BE2C (cell line): ENCODE data around the gene NFKBIE.

Source experiments
- DNase-seq: peaks from one replicate; pipeline ENCODE4 v3.0.0-alpha.2; 2020
- H3K27me3 ChIP-seq: fragments of 250-450 bp; sonication (Bioruptor Pico); 2 replicates; pipeline ENCODE4 v1.5.1; 2020; ENCODE audit warnings: mild to moderate bottlenecking
- H3K36me3 ChIP-seq: fragments of 250-450 bp; sonication (Bioruptor Pico); 2 replicates; pipeline ENCODE4 v1.5.1; 2020; ENCODE audit warnings: mild to moderate bottlenecking
- H3K4me1 ChIP-seq: fragments of 250-450 bp; sonication (Bioruptor Pico); 2 replicates; pipeline ENCODE4 v1.5.1; 2020
- H3K4me3 ChIP-seq: 2 replicates; pipeline ENCODE4 v1.5.1; 2011; ENCODE audit warnings: low read depth, low read length
- H3K9me3 ChIP-seq: fragments of 250-450 bp; sonication (Bioruptor Pico); 2 replicates; pipeline ENCODE4 v1.5.1; 2020
- TF ChIP-seq, protein P1 (sequence below): IDR thresholded peaks from 2 replicates; pipeline ENCODE4 v1.5.1; 2012; ENCODE audit warnings: mild to moderate bottlenecking, low read depth, low read length

NFKBIE gene

DNA sequence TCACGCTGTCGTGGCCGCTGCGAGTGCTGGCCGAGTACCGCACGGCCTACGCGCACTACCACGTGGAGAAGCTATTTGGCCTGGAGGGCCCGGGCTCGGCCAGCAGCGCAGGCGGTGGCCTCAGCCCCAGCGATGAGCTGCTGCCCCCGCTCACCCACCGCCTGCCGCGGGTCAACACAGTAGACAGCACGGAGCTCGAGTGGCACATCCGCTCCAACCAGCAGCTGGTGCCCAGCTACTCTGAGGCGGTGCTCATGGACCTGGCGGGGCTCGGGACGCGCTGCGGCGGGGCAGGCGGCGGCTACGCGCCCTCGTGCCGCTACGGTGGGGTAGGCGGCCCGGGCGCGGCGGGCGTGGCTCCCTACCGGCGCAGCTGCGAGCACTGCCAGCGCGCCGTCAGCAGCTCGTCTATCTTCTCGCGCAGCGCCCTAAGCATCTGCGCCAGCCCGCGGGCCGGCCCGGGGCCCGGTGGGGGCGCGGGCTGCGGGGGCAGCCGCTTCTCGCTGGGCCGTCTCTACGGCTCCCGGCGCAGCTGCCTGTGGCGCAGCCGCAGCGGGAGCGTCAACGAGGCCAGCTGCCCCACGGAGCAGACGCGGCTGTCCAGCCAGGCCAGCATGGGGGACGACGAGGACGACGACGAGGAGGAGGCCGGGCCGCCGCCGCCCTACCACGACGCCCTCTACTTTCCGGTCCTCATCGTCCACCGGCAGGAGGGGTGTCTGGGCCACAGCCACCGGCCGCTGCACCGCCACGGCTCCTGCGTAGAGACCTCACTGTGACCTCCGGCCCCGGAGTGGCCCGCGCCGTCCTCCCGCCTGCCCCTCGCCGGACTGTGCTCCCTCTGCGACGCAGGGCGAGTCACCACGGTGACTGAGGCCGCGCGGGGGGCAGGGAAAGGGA is 10.6 kb upstream of the NFKBIE start:
- TF ChIP-seq, protein P1, sequence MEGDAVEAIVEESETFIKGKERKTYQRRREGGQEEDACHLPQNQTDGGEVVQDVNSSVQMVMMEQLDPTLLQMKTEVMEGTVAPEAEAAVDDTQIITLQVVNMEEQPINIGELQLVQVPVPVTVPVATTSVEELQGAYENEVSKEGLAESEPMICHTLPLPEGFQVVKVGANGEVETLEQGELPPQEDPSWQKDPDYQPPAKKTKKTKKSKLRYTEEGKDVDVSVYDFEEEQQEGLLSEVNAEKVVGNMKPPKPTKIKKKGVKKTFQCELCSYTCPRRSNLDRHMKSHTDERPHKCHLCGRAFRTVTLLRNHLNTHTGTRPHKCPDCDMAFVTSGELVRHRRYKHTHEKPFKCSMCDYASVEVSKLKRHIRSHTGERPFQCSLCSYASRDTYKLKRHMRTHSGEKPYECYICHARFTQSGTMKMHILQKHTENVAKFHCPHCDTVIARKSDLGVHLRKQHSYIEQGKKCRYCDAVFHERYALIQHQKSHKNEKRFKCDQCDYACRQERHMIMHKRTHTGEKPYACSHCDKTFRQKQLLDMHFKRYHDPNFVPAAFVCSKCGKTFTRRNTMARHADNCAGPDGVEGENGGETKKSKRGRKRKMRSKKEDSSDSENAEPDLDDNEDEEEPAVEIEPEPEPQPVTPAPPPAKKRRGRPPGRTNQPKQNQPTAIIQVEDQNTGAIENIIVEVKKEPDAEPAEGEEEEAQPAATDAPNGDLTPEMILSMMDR, result no peak
- H3K4me3 ChIP-seq, result no peak overlapping the region
- DNase-seq, result no peak
- H3K36me3 ChIP-seq, result no peaks in the 10 kb centered on the region
- H3K27me3 ChIP-seq, result no peaks in the 10 kb centered on the region
- H3K9me3 ChIP-seq, result no peaks in the 10 kb centered on the region
- peaks cover 4% of the 10 kb centered on the region; the same call in 1 of the 2 replicates for H3K4me1 ChIP-seq

DNA sequence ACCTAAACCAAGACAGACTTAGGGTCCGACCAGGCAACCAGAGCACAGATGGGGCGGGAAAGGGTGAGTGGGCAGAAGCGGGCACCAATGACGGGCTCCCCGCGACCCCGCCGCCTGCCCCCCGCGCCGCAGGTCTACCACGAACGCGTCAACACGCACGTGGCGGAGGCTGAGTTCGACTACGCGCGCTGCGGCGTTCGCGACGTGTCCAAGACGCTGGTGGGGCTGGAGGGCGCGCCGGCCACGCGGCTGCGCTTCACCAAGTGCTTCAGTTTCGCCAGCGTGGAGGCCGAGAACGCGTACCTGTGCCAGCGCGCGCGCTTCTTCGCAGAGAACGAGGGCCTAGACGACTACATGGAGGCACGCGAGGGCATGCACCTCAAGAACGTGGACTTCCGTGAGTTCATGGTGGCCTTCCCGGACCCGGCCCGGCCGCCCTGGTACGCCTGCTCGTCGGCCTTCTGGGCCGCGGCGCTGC is 10.0 kb upstream of the NFKBIE start:
- Histone ChIP-seq H3K9me3 (no peaks in the 10 kb centered on the region), H3K4me1 (peaks cover 4% of the 10 kb centered on the region; the same call in 1 of the 2 replicates), H3K36me3 (no peaks in the 10 kb centered on the region), H3K4me3 (no peak overlapping the region), H3K27me3 (no peaks in the 10 kb centered on the region)
- TF ChIP-seq, protein P1, result no peak
- no peak for DNase-seq

DNA sequence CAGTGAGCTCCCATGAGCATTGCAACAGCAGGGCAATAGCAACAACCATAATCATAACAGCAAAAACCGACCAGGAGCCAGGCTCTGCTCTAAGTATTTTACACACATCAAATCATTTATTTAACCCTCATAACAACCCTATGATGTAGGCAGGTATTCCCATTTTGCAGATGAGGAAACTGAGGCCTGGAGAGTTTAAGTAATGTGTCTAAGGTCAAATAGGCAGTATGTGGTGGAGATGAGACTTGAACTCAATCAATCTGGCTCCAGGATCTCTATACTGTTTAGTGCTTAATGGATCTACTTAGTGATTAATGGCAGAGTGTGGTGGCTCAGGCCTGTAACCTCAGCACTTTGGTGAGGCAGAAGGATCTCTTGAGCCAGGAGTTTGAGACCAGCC is 8.3 kb upstream of the NFKBIE start:
- no peaks in the 10 kb centered on the region for H3K36me3 ChIP-seq
- H3K4me1 ChIP-seq, result peaks cover 4% of the 10 kb centered on the region; the same call in 1 of the 2 replicates
- DNase-seq, result no peak
- TF ChIP-seq, protein P1, result no peak
- H3K9me3 ChIP-seq, result no peaks in the 10 kb centered on the region
- H3K4me3 ChIP-seq, result no peak overlapping the region
- no peaks in the 10 kb centered on the region for H3K27me3 ChIP-seq

DNA sequence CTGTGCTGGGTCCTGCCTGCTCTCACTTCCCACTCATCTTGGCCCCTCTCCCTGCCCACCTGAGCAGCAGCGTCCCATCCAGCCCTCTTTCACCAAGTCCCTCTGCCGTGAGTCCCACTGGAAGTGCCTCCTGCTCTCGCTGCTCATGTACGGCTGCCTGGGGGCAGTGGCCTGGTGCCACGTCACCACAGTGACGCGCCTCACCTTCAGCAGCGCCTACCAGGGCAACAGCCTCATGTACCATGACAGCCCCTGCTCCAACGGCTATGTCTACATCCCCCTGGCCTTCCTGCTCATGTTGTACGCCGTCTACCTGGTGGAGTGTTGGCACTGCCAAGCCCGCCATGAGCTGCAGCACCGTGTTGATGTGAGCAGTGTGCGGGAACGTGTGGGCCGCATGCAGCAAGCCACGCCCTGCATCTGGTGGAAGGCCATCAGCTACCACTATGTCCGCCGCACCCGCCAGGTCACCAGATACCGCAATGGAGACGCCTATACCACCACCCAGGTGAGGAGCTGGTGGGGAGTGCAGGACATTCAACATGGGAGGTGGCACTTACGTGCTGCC is 7.7 kb upstream of the NFKBIE start:
- no peak for DNase-seq
- H3K9me3 ChIP-seq, result no peaks in the 10 kb centered on the region
- H3K36me3 ChIP-seq, result no peaks in the 10 kb centered on the region
- TF ChIP-seq, protein P1, result no peak
- no peaks in the 10 kb centered on the region for H3K27me3 ChIP-seq
- no peak overlapping the region for H3K4me3 ChIP-seq
- H3K4me1 ChIP-seq, result peaks cover 4% of the 10 kb centered on the region; the same call in 1 of the 2 replicates

DNA sequence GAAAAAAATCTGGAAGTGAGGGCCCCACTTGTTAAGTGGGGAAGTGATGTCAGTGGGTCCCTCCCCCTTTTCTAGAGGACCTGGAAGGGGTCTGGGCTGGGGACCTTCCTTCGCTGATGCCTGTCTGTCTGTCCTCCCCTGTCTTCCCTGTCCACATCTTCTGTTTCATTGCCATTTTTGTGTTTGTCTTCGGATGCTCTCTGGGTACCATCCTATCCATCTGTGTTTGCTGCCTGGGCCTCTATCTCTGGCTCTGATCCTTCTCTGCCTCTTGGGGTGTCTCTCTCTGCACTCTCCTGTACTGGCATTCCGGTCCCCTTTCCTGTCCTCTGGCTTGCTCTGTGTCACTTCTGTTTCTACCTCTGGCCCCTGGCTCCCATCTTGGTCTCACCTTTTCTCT is 7.2 kb upstream of the NFKBIE start:
- H3K4me1 ChIP-seq, result peaks cover 4% of the 10 kb centered on the region; the same call in 1 of the 2 replicates
- H3K9me3 ChIP-seq, result no peaks in the 10 kb centered on the region
- DNase-seq, result no peak
- no peaks in the 10 kb centered on the region for H3K27me3 ChIP-seq
- H3K36me3 ChIP-seq, result no peaks in the 10 kb centered on the region
- TF ChIP-seq, protein P1, result no peak
- H3K4me3 ChIP-seq, result no peak overlapping the region

DNA sequence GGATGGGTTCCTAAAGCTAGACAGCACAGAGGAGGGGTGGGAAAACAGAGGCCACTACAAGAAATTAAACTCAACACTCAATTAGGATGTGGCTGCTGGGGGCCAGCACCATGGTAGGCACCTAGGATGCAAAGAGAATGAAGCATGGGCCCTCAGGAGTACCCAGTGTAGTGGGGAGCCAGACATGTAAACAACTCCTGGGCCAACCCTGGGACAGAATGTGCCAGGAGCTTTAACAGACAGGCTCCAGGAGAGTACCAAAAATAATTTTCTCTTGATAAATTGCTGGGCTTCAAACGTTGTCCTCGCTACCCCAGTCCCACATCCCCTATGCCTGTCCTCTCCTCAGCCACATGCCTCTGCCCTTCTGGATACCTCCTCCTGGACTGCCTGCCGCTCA is 6.6 kb upstream of the NFKBIE start:
- TF ChIP-seq, protein P1, result no peak
- Histone ChIP-seq H3K27me3 (no peaks in the 10 kb centered on the region), H3K4me3 (no peak overlapping the region)

More for the DNA sequence above, 6.6 kb upstream of the NFKBIE start:
- DNase-seq, result no peak
- Histone ChIP-seq H3K9me3 (no peaks in the 10 kb centered on the region), H3K36me3 (no peaks in the 10 kb centered on the region), H3K4me1 (peaks cover 4% of the 10 kb centered on the region; the same call in 1 of the 2 replicates)
